Dedifferentiated amniotic fluid mesenchymal stem cell (primary cell): ENCODE measurements around the gene MRNIP.
"Not testable (repeated sequence)": the region's sequence is repeated elsewhere in the genome, so short reads cannot be mapped to it uniquely, and the experiment has no call there.

Experiments used
- DNase-seq: peaks from one replicate; pipeline ENCODE4 v3.0.0-alpha.2; 2016; ENCODE audit errors: extremely low spot score

The MRNIP gene

GRCh38 chr5:179792612-179793467, 65.8 kb downstream of the MRNIP start:
- DNase-seq: no peak

DNA sequence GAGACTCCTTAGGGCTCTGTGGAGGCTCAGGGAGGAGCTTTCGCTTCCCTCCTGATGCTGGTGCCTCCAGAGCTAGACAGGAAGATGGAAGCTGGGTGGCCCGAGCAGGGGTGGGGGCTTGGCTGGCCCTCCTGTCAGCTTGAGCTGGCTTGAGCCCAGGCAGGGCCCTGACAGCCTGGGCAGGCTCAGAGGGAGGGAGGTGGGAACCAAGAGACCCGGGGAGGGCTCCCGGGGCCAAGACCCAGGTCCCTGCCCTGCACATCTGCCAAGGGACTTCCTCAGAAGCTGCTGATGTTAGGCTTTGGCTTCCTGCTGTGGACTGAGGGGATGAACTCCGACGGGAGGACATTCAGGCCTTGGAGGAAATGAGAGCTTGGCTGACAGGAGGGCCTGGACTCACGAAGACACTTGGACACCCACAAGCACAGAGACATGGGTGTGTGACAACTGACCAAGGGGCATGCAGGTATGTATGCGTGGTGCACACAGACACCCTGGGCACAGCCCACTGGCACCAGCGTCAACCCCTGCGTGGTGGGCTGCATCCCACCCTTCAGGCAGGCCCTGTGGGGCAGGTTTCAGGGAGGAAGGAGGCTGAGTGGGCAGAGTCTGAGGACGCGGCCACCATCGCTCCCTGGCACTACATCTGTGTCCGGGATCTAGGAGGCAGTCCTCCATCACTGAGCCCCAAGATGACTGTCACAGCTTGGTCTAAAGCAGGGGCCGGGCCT, 66.6 kb downstream of the MRNIP start:
- no peak for DNase-seq

DNA sequence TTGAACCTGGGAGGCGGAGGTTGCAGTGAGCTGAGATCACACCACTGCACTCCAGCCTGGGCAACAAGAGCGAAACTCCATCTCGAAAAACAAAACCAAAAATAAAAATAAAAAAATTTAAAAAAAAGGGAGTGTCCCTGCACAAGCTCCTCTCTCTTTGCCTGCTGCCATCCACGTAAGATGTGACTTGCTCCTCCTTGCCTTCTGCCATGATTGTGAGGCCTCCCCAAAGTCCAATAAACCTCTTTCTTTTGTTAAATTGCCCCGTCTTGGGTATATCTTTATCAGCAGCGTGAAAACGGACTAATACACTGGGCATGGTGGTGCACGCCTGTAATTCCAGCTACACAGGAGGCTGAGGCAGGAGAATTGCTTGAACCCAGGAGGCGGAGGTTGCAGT, 69.3 kb downstream of the MRNIP start:
- DNase-seq: not testable (repeated sequence)

DNA sequence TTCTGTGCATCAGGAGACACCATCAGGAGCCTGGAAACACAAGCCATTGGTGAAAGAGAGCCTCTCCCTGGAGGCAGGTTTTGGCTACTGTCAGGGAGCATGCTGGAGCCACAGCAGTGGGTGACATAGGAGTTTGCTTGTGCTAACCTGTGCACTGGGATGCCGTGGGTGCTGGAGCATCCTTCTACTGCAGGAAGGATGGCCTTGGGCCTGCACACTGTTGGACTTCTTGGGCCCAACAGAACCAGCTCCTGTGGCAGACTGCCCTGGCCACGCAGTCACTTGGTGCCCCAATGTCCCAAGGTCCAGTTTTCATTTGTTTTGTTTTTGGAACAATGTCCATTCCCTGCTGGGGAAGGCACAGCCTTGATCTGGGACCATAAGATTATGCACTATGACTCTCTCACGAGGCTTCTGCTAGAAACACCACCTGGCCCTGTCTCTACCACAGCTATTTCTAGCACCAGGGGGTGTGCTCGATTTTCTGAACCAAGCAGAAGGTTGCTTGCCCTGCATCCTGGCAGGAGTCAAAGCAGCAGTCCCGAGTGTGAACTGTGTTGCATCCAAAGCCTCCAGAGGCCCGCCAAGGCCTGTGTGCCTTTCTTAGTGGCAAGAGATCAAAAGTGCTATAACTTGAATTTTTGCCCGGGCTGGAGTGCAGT, 70.3 kb downstream of the MRNIP start:
- DNase-seq: no peak
